Spleen (tissue), 7 donors: ENCODE data around the gene CNIH1.

Experiments used
- POLR2A ChIP-seq, 3 donors: fragments of 450-650 bp; IDR thresholded peaks; one replicate each; pipeline ENCODE4 v1.5.1; 2017; ENCODE audit warnings: antibody characterized with exemption in 3 of 3, mild to moderate bottlenecking in 1 of 3
- TF ChIP-seq, protein P1 (sequence below), 11 experiments: fragments of 200-600 bp in 7 of 11; fragments of 450-650 bp in 4 of 11; sonication (generic) in 4 of 11; IDR thresholded peaks in 8 of 11; conservative IDR thresholded peaks in 3 of 11; 1 replicate in 7 of 11; 2 replicates in 4 of 11; pipeline versions ENCODE4 v1.4.0 to v1.8.0; 2016 to 2021; ENCODE audit warnings: antibody characterized with exemption in 11 of 11, inconsistent platforms in 4 of 11, mild to moderate bottlenecking in 1 of 11
- donor health status: DM: no; HTN: no; CAD: no; lungs with moderate emphysema.
- donor health status: DM: no; HTN: no; CAD: no.
- donor health status: DM: no; HTN: no; CAD: no.

DNA sequence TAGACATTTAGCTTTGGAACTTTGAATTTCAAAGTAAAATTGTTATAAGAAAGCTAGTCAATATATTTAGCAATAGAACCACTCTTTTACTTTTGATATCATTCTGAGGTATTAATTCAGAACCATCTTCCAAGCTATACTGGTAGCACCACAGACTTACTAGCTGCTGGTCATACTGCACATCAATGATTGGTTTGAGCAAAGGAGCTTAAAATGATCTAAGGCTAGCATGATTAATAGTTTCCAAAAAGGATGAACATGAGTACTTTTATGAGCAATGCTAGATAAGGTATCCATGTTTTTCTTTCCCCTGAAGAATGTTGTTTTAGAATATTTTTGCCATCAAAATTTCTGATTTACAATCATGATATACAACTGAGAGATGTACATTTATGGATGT lies 17.2 kb downstream of the CNIH1 start:
- TF ChIP-seq POLR2A (IDR thresholded peaks at IDR 0.05), result no peak
- TF ChIP-seq, protein P1, sequence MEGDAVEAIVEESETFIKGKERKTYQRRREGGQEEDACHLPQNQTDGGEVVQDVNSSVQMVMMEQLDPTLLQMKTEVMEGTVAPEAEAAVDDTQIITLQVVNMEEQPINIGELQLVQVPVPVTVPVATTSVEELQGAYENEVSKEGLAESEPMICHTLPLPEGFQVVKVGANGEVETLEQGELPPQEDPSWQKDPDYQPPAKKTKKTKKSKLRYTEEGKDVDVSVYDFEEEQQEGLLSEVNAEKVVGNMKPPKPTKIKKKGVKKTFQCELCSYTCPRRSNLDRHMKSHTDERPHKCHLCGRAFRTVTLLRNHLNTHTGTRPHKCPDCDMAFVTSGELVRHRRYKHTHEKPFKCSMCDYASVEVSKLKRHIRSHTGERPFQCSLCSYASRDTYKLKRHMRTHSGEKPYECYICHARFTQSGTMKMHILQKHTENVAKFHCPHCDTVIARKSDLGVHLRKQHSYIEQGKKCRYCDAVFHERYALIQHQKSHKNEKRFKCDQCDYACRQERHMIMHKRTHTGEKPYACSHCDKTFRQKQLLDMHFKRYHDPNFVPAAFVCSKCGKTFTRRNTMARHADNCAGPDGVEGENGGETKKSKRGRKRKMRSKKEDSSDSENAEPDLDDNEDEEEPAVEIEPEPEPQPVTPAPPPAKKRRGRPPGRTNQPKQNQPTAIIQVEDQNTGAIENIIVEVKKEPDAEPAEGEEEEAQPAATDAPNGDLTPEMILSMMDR (IDR thresholded peaks at IDR 0.05 in 8 of 11, conservative IDR thresholded peaks at IDR 0.05 in 3 of 11), result no peak
